Measurements from ENCODE around the gene ABHD1.

GRCh38 chr2:27155069-27155520 lies 31.5 kb downstream of the ABHD1 start:
- TF ChIP-seq CTCF (conservative IDR thresholded peaks at IDR 0.05; ENCODE audit: low read length) = no peak
- TF ChIP-seq EZH2phosphoT487 (IDR thresholded peaks at IDR 0.05; ENCODE audit: borderline replicate concordance) = no peak

All from Loucy (cell line).